DMS53 (cell line): ENCODE results near the gene MGAT2.
A peak's percentile ranks its signal among the peaks of the same experiment; 100 is the strongest.
"Not testable (repeated sequence)": the region's sequence is repeated elsewhere in the genome, so short reads cannot be mapped to it uniquely, and the experiment has no call there.

Experiments
- DNase-seq: peaks from one replicate; lab custom pipeline; 2025; lab: John Stamatoyannopoulos, UW

Gene MGAT2

GRCh38 chr14:49612671-49613070 is 7.9 kb upstream of the MGAT2 start:
- DNase-seq: no peak

GRCh38 chr14:49614196-49614595 is 6.4 kb upstream of the MGAT2 start:
- DNase-seq: no peak

GRCh38 chr14:49615776-49616175 is 4.8 kb upstream of the MGAT2 start:
- DNase-seq: no peak

DNA sequence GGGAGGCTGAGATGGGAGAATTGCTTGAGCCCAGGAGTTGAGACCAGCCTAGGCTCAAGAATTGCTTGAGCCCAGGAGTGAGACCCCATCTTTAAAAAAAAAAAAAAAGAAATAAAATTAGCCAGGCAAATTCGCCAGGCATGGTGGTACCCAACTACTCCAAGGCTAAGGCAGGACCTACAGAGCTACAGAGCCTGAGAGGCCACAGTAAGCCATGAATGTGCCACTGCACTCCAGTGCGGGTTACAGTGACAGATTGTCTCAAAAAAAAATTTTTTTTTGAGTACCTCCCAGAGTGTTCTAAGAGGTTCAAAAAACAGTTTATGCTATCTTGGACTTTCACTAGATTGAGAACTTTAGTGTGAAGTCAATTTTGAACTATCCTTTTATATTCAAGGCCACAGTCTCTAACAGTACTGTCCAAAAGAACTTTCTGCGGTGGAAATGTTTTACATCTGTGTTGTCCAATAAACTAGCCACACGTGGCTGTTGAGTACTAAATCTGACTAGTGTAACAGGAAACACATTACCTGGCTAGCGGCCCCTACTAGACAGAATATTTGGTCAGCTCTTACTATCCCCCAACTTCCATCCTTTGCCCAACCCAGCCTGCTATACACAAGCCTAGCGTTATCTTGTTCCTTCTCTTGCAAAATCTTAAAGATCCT is 2.6 kb upstream of the MGAT2 start:
- no peak for DNase-seq

DNA sequence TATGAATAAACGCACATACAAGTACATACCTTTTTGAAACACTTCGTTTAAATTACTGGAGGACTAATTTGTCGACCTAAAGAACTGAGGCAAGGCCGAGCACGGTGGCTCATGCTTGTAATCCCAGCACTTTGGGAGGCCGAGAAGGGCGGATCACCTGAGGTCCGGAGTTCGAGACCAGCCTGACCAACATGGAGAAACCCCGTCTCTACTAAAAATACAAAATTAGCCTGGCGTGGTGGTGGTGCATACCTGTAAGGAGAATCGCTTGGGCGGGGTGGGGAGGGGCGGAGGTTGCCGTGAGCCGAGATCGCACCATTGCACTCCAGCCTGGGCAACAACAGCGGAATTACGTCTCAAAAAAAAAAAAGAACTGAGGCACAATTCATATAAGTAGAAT is 1.3 kb upstream of the MGAT2 start:
- not testable (repeated sequence) for DNase-seq

DNA sequence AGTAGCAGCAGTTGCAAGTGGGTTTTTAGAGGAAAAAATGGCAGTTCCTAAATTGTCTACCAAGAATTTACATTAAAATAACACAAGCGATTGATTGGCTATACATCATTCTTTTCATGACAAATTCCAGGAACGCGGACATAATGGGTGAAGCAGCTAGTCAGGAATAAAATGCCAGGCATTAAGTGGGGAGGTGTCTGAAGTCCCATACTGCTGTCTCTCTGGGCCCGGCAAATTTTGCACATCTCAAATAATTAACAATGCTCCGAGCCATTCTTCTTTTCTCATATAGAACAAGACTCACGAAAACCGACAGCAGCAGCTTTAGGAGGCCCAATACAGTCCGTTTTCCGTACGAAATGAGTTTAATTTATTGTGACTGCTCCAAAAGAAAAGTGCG is 869 bp upstream of the MGAT2 start:
- peak; percentile 39 for DNase-seq

GRCh38 chr14:49621114-49621881 is 699 bp downstream of the MGAT2 start:
- DNase-seq: peak; percentile 84

DNA sequence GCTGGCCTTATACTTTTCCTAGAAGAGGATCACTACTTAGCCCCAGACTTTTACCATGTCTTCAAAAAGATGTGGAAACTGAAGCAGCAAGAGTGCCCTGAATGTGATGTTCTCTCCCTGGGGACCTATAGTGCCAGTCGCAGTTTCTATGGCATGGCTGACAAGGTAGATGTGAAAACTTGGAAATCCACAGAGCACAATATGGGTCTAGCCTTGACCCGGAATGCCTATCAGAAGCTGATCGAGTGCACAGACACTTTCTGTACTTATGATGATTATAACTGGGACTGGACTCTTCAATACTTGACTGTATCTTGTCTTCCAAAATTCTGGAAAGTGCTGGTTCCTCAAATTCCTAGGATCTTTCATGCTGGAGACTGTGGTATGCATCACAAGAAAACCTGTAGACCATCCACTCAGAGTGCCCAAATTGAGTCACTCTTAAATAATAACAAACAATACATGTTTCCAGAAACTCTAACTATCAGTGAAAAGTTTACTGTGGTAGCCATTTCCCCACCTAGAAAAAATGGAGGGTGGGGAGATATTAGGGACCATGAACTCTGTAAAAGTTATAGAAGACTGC is 1.5 kb downstream of the MGAT2 start:
- peak; percentile 14 for DNase-seq

DNA sequence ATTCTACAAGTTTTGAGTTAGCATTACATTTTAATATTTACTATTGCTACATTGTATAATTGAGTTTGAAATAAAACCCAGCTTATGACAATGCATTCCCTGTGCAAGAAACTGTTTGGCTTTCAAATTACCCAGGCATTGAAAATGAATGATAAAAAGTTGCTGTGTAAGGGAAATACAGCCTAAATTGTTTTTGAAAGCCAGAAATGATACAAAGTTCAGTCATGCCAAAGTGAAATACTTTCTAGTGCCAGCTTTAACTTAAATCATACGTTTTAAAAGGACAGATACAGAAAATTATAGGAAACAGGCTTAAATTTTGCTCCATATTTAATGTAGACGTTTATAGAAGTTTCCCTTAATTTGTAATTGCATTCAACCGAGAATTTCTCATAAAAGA is 2.8 kb downstream of the MGAT2 start:
- no peak for DNase-seq

DNA sequence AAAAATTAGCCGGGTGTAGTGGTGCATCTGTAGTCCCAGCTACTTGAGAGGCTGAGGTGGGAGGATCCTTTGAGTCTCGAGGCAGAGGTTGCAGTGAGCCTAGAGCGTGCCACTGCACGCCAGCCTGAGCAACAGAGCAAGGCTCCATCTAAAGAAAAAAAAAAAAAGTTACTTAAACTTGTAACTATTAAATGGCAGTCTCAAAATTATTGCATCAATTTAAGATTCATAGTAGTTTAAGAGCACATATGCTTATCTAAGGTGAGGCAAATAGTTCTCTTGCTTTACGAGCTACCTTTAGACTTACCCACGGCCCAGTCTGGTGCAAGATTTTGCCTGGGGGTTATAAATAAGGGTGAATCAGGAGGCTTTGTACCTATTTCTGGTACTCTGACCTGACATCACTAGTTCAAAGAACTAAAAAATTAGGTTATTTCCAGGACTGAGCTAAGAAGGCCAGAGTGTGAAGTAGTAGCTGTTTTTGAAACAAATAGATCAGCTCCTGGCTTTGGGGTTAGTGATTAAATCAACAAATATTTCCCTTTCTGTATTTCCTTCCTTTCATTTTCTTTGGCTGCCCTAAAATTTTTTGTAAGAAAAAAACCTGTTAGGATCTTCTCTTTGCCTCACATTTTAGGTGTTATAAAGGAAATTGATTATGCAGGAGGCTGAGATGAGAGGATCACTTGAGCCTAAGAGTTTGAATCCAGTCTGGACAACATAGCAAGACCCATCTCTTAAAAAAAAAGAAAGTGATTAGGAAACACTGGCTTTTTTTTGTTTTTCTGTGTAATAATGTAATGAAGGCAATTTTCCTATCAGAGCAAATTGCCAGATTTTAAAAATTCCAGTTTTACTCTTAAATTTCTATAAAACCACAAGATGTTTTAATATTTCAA is 3.6 kb downstream of the MGAT2 start:
- DNase-seq: no peak

- peak; percentile 95 for DNase-seq
Measured at GRCh38 chr14:49633640-49634546, 13.3 kb downstream of the MGAT2 start.

DNA sequence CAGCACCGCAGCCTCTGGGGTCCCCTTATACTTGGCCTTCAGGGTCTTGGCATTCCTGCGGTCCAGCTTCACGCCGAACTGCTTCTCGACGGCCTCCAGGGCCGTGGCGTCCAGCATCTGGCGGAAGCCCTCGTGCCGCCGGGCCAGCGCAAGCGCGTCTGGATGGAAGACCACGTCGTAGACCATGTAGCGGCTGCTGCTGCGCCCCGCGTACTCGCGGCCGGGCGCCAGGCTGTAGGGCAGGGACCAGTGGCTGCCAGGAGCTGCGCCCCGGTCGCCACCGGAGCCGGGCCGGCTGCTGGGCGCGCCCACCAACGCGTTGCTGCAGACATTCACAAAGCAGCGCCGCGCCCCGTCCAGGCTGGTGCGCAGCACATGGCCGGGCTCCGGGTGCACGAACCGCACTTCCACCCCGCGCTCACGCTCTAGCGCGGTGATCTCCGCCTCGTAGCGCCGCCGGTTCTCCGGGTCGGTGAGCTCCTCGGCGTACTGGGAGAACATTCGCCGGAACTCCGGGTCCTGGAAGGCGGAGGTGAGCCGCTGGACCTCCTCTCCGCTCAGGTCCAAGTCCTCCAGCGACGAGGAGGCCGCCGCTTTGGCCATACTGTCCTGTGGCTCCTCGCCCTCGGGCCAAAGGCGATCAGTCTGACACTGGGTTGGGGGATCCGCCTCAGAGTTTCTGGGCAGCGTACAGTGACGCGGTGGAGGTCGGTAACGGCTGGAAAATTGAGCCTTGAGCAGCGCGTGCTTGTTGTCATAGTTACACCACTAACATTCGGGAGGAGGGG is 14.1 kb downstream of the MGAT2 start, which contains the start of gene DNAAF2:
TSS of gene DNAAF2 (minus strand) at position 698 of the 788 bp plus-strand sequence. CDS start at position 603, 95 bp downstream.
- peak; percentile 89 for DNase-seq

- no peak for DNase-seq
Measured at GRCh38 chr14:49636866-49637265, 16.3 kb downstream of the MGAT2 start.

DNA sequence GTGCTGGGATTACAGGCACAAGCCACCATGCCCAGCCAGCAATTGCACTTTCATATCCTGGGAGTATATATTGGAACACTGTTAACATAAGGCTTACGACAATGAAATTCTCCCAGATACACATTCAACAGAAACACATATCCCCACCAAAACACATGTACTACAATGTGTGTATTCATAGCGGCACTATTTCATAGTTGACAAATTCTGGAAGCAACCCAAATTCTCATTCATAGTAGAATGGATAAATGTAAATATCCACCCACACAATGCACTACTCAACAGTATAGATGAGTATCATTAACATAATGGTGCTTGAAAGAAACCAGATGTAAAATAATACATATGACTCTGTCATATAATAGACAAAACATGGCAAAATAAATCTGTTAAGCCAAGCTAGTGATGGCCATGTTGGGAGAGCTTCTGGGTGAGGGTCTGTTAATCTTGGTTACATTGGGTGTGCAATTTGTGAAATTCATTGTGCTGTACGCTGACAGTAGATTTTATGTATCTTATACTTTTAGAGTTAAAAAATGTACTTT is 17.0 kb downstream of the MGAT2 start:
- no peak for DNase-seq

DNA sequence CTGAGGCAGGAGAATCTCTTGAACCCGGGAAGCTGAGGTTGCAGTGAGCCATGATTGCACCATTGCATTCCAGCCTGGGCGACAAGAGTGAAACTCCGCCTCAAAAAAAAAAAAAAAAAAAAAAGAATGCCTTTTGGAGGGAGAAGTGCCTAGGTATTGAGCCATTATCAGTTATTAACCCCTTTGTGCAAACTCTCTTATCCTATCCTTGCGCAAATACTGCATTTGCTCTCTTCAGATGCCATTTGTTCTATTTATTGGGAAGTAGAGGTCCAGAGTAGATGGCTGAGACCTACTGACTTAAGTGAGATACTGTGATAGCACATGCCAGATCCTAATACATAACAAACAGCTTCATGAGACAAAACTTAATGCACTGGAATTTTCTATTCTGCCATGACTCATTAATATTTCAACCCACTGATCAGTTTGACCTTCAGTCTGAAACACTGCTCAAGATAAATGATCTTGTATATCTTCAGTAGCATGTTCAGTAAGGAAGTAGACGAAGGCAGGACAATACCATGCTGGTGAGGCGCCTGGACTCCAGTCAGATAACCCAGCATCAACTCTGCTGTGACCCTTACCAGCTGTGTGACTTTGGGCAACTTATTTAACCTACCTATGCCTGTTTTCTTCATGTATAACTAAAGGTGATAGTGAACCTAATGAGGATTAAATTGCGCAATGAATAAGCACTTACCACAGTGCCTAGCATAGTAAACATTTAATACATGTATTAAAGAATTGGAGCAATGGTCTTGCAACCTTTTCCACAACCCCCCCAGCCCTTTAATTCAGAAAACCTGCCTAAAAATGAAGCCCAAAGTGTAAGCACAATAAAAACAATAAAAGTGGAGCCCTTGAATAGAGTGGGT is 20.2 kb downstream of the MGAT2 start:
- DNase-seq: peak; percentile 30

GRCh38 chr14:49641697-49642129 is 21.1 kb downstream of the MGAT2 start:
- DNase-seq: peak; percentile 79

GRCh38 chr14:49642163-49642562 is 21.6 kb downstream of the MGAT2 start:
- no peak for DNase-seq

DNA sequence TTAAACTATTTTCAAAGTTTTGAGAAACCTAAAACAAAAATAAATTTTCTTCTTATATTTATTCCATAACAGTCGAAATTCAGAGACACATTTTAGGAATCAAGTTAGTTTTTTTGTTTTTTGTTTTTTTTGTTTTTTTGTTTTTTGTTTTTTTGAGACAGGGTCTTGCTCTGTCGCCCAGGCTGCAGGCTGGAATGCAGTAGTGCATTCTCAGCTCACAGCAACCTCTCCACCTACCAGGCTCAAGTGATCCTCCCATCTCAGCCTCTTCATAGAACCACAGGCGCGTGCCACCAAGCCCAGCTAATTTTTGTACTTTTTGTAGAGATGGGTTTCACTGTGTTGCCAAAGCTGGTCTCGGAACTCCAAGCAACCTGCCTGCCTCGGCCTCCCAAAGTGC is 32.9 kb downstream of the MGAT2 start:
- DNase-seq: no peak

GRCh38 chr14:49654511-49654910 is 33.9 kb downstream of the MGAT2 start:
- DNase-seq: no peak
